ENCODE measurements around the gene MPDZ.
A peak's percentile ranks its signal among the peaks of the same experiment; 100 is the strongest.

The MPDZ gene, protein sequence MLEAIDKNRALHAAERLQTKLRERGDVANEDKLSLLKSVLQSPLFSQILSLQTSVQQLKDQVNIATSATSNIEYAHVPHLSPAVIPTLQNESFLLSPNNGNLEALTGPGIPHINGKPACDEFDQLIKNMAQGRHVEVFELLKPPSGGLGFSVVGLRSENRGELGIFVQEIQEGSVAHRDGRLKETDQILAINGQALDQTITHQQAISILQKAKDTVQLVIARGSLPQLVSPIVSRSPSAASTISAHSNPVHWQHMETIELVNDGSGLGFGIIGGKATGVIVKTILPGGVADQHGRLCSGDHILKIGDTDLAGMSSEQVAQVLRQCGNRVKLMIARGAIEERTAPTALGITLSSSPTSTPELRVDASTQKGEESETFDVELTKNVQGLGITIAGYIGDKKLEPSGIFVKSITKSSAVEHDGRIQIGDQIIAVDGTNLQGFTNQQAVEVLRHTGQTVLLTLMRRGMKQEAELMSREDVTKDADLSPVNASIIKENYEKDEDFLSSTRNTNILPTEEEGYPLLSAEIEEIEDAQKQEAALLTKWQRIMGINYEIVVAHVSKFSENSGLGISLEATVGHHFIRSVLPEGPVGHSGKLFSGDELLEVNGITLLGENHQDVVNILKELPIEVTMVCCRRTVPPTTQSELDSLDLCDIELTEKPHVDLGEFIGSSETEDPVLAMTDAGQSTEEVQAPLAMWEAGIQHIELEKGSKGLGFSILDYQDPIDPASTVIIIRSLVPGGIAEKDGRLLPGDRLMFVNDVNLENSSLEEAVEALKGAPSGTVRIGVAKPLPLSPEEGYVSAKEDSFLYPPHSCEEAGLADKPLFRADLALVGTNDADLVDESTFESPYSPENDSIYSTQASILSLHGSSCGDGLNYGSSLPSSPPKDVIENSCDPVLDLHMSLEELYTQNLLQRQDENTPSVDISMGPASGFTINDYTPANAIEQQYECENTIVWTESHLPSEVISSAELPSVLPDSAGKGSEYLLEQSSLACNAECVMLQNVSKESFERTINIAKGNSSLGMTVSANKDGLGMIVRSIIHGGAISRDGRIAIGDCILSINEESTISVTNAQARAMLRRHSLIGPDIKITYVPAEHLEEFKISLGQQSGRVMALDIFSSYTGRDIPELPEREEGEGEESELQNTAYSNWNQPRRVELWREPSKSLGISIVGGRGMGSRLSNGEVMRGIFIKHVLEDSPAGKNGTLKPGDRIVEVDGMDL (N-terminal part only)

DNA sequence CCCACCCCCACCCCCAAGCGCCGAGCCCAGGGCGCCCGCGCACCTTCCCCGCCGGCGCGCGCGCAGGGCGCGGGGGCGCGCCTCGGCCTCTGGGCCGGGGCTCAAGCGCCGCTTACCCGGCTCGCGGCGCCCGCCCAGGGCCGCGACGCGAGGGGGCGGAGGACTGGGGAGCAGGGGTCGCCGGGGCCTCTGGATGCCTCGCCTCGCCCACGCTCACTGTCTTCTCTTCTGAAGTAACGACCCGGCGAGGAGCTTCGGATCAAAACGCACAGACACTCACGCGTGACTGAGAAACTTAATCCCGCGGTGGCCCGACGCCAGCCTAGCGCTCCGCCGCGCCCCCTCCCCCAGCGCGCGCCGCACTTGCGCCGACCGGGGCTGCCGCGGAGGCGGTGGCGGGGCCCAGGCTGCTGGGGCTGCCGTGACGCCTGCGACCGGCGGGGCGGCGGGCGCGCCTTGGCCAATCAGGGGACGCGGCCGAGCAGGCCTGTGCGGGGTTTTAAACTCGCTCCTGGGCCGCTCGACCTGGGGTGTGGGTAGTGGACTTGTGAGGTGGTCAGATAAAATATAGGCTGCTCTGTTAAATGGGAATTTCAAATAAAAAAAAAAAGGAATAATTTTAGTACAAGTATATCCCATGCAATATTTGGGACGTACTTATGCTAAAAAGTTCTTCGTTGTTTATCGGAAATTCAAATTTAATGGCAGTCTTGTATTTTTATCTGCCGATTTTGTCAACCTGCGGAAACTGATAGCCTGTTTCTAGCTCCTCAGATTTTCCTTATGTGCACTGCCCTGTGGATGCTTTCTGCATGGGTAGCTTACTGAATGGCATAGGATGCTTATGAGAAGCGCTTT is at the start of gene MPDZ:
Gene MPDZ, minus strand, starts transcription at position 409 of the 858 bp plus-strand sequence. CDS start 29,377 bp downstream, outside the sequence.
- no peaks in the 10 kb centered on the region for H3K9me3 ChIP-seq (ENCODE audit: severe bottlenecking)
- TF ChIP-seq, protein P1, sequence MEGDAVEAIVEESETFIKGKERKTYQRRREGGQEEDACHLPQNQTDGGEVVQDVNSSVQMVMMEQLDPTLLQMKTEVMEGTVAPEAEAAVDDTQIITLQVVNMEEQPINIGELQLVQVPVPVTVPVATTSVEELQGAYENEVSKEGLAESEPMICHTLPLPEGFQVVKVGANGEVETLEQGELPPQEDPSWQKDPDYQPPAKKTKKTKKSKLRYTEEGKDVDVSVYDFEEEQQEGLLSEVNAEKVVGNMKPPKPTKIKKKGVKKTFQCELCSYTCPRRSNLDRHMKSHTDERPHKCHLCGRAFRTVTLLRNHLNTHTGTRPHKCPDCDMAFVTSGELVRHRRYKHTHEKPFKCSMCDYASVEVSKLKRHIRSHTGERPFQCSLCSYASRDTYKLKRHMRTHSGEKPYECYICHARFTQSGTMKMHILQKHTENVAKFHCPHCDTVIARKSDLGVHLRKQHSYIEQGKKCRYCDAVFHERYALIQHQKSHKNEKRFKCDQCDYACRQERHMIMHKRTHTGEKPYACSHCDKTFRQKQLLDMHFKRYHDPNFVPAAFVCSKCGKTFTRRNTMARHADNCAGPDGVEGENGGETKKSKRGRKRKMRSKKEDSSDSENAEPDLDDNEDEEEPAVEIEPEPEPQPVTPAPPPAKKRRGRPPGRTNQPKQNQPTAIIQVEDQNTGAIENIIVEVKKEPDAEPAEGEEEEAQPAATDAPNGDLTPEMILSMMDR (IDR thresholded peaks at IDR 0.05; ENCODE audit: low read depth, low read length): no peak
- no peaks in the 10 kb centered on the region for H3K36me3 ChIP-seq
- H3K27ac ChIP-seq: peak within 1 kb of the TSS; percentile 65
- DNase-seq: peak; percentile 74
- H3K27me3 ChIP-seq (ENCODE audit: insufficient read depth, low read depth, severe bottlenecking): no peaks in the 10 kb centered on the region
- peak within 1 kb of the TSS; percentile 51 for H3K4me3 ChIP-seq (ENCODE audit: low read depth, low read length)

DNA sequence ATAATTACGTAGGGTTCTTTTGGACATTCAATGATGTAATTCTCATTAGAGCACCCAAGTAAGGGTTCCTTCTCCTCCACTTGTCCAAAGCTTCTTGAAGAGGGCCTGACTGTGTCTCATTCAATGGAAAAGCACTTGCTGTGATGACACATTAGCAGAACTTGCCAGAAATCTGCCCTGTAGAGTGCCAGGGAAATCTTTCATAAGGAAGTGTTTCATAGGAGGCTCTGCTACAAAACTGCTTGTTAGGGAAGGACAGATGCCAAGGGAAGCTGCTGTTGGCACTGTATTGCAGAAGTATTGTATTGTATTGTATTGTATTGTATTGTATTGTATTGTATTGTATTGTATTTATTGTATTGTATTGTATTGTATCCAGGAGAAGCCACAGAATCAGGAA is 45.5 kb upstream of the MPDZ start:
- Histone ChIP-seq H3K36me3 (no peaks in the 10 kb centered on the region), H3K9me3 (ENCODE audit: severe bottlenecking) (no peaks in the 10 kb centered on the region), H3K27me3 (ENCODE audit: insufficient read depth, low read depth, severe bottlenecking) (no peaks in the 10 kb centered on the region), H3K27ac (no peak overlapping the region), H3K4me3 (ENCODE audit: low read depth, low read length) (no peak overlapping the region)
- TF ChIP-seq, protein P1 (IDR thresholded peaks at IDR 0.05; ENCODE audit: low read depth, low read length): no peak
- no peak for DNase-seq

DNA sequence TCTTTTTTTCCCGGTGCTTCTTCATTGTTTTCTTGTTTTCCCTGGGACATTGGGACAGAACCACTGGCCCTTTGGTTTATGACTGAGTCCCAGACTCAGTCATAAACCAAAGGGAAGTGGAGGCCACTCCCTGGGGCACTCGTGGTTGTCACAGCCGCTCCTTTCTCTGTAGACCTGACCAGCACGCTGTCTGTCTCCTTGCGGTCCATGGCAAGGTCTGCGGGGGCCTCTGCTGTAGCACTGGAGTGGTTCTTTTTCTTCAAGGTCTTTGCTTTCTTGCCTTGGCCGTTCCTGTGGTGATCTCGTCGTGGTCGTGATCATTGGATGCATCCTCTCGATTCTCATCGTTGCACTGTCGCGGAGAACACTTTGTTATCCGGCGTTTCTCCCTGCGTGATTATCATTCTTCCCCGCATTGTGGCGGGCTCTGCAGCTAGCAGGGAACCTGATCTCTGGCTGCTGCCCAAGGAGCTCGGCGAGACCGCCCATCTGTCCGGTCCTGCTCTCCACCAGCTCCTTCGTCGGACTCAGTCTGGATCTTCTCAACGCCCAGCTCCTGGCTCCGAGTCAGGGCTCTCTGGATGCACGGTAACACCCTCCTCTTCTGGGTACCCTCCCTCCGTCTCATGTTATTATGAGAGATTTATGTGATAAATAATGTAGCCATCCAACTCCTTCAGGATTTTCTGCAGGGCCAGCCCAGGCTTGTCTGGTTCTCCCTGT is 43.5 kb upstream of the MPDZ start:
- H3K27ac ChIP-seq: no peak overlapping the region
- no peaks in the 10 kb centered on the region for H3K9me3 ChIP-seq (ENCODE audit: severe bottlenecking)
- H3K27me3 ChIP-seq (ENCODE audit: insufficient read depth, low read depth, severe bottlenecking): no peaks in the 10 kb centered on the region
- no peak overlapping the region for H3K4me3 ChIP-seq (ENCODE audit: low read depth, low read length)
- TF ChIP-seq, protein P1 (IDR thresholded peaks at IDR 0.05; ENCODE audit: low read depth, low read length): no peak
- H3K36me3 ChIP-seq: no peaks in the 10 kb centered on the region
- DNase-seq: no peak

DNA sequence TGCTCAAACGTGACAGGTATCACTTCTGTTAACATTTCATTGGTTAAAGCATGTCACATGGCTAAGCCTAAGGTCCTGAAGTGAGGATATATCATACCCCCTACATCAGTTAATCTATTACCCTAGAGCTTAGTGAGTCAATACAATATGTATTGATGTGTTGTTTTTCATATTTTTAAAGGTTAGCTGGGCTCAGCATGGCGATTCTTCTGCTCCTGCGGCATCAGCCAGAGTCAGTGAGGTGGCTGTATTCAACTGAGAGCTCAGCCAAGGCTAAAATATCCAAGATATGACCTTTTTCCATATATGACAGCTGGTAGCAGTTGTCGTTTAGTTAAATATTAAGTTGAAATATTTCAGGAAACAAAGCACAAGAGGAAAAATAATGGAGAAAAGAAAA is 38.5 kb upstream of the MPDZ start:
- no peak overlapping the region for H3K27ac ChIP-seq
- TF ChIP-seq, protein P1 (IDR thresholded peaks at IDR 0.05; ENCODE audit: low read depth, low read length): no peak
- H3K4me3 ChIP-seq (ENCODE audit: low read depth, low read length): no peak overlapping the region
- H3K9me3 ChIP-seq (ENCODE audit: severe bottlenecking): no peaks in the 10 kb centered on the region
- H3K36me3 ChIP-seq: no peaks in the 10 kb centered on the region
- no peak for DNase-seq
- no peaks in the 10 kb centered on the region for H3K27me3 ChIP-seq (ENCODE audit: insufficient read depth, low read depth, severe bottlenecking)

Data from WERI-Rb-1 (cell line).